Activated CD4-positive, alpha-beta T cell treated with anti-CD3 and anti-CD28 coated beads, Interleukin-2, amount 10 ng/mL, durations not matched to agents 7 days and 5 days (primary cell): ENCODE data around the gene PTPN4. TPM values are rescaled to one million over a fixed set of nuclear protein-coding genes. Genes with fewer than 3 reads are reported as not detected.
"Not testable (repeated sequence)": the region's sequence is repeated elsewhere in the genome, so short reads cannot be mapped to it uniquely, and the experiment has no call there.

Experiments
- CTCF ChIA-PET: fragments of 350-600 bp; sonication (Branson Sonifier 250); formaldehyde crosslinking; loops from one replicate; lab custom pipeline; 2021; ENCODE audit warnings: antibody characterized with exemption; lab: Charles Lee
- POLR2A ChIA-PET: fragments of 350-600 bp; sonication (Branson Sonifier 250); formaldehyde crosslinking; loops from one replicate; lab custom pipeline; 2021; ENCODE audit warnings: antibody characterized with exemption; lab: Charles Lee
- DNase-seq: peaks from one replicate; pipeline ENCODE4 v3.0.0-alpha.2; 2020
- H3K27ac Mint-ChIP-seq: one replicate; pipeline ENCODE4 v1.8.0; 2021; ENCODE audit warnings: mild to moderate bottlenecking, moderate library complexity, mixed read lengths
- H3K27me3 Mint-ChIP-seq: one replicate; pipeline ENCODE4 v1.8.0; 2021; ENCODE audit warnings: mixed read lengths
- H3K36me3 Mint-ChIP-seq: one replicate; pipeline ENCODE4 v1.8.0; 2021; ENCODE audit warnings: low read depth, mixed read lengths
- H3K4me1 Mint-ChIP-seq: one replicate; pipeline ENCODE4 v1.8.0; 2021; ENCODE audit warnings: mixed read lengths
- H3K4me3 Mint-ChIP-seq: one replicate; pipeline ENCODE4 v1.8.0; 2021; ENCODE audit warnings: mild to moderate bottlenecking, moderate library complexity, mixed read lengths
- H3K9me3 Mint-ChIP-seq: one replicate; pipeline ENCODE4 v1.8.0; 2021; ENCODE audit warnings: mixed read lengths
- total RNA-seq, 2 experiments: library from RNA; stranded (reverse); gene quantifications; one replicate each; pipeline ENCODE4 v1.2.3, GENCODE V29; 2021

PTPN4 gene
- total RNA-seq, 2 experiments from 2014 or later, result 75.2 to 95.9 TPM

- ChIA-PET POLR2A (no interaction called here), CTCF (interaction anchor here (1.7 kb wide), 1 partner anchor 11 kb away, joined by 3 read pairs; no protein-coding TSS in a partner anchor)
- Mint-ChIP-seq H3K36me3 (no peaks in the 10 kb centered on the region), H3K4me3 (no peak overlapping the region), H3K27me3 (peaks cover 2% of the 10 kb centered on the region), H3K4me1 (peaks cover 19% of the 10 kb centered on the region), H3K9me3 (peaks cover 3% of the 10 kb centered on the region), H3K27ac (no peak overlapping the region)
- no peak for DNase-seq
Observed at GRCh38 chr2:120007851-120008250, 248.1 kb downstream of the PTPN4 start.

GRCh38 chr2:120012363-120012762 lies 252.6 kb downstream of the PTPN4 start:
- Mint-ChIP-seq H3K27me3 (peaks cover 11% of the 10 kb centered on the region), H3K9me3 (no peaks in the 10 kb centered on the region), H3K27ac (no peak overlapping the region), H3K4me3 (peak overlapping the region; percentile 67), H3K36me3 (no peaks in the 10 kb centered on the region), H3K4me1 (peaks cover 22% of the 10 kb centered on the region)
- no peak for DNase-seq
- ChIA-PET POLR2A (interaction anchor here (1.0 kb wide), 1 partner anchor 149 kb away, joined by 4 read pairs; no protein-coding TSS in a partner anchor), CTCF (interaction anchor here (0.7 to 1.3 kb wide), 4 partner anchors 17 to 309 kb away, joined by 3 to 7 read pairs (median 4); no protein-coding TSS in a partner anchor)

GRCh38 chr2:120012771-120013596 lies 253.3 kb downstream of the PTPN4 start, which contains the start of gene EPB41L5:
Gene EPB41L5, plus strand, starts transcription at chr2:120013077. Its CDS starts 6,008 bp downstream, at chr2:120019085.
- peak within 1 kb of the TSS; percentile 74 for H3K4me3 Mint-ChIP-seq
- H3K27me3 Mint-ChIP-seq, result peaks cover 11% of the 10 kb centered on the region
- H3K9me3 Mint-ChIP-seq, result no peaks in the 10 kb centered on the region
- DNase-seq, result peak; percentile 88
- ChIA-PET POLR2A (interaction anchor here (1.0 kb wide), 1 partner anchor 150 kb away, joined by 4 read pairs; no protein-coding TSS in a partner anchor), CTCF (interaction anchor here (0.7 to 1.0 kb wide), 2 partner anchors 156 to 310 kb away, joined by 3 to 4 read pairs; no protein-coding TSS in a partner anchor)
- no peaks in the 10 kb centered on the region for H3K36me3 Mint-ChIP-seq
- H3K27ac Mint-ChIP-seq, result peak within 1 kb of the TSS; percentile 50
- peaks cover 22% of the 10 kb centered on the region for H3K4me1 Mint-ChIP-seq

- Mint-ChIP-seq H3K4me3 (peak overlapping the region; percentile 74), H3K27me3 (peaks cover 11% of the 10 kb centered on the region), H3K36me3 (no peaks in the 10 kb centered on the region), H3K9me3 (no peaks in the 10 kb centered on the region), H3K27ac (peak overlapping the region; percentile 50), H3K4me1 (peaks cover 21% of the 10 kb centered on the region)
- DNase-seq, result no peak
- ChIA-PET CTCF (no interaction called here), POLR2A (no interaction called here)
Observed at GRCh38 chr2:120013597-120014223, 254.0 kb downstream of the PTPN4 start.

- CTCF ChIA-PET, result no interaction called here
- no peak overlapping the region for H3K27ac Mint-ChIP-seq
Observed at GRCh38 chr2:120014226-120014980, 254.7 kb downstream of the PTPN4 start.

GRCh38 chr2:120016800-120017199 lies 257.1 kb downstream of the PTPN4 start:
- POLR2A ChIA-PET, result no interaction called here
- Mint-ChIP-seq H3K27ac (no peak overlapping the region), H3K4me3 (no peak overlapping the region), H3K9me3 (no peaks in the 10 kb centered on the region), H3K27me3 (peaks cover 9% of the 10 kb centered on the region), H3K36me3 (no peaks in the 10 kb centered on the region), H3K4me1 (peaks cover 21% of the 10 kb centered on the region)
- no peak for DNase-seq
- CTCF ChIA-PET, result interaction anchor here (1.0 kb wide), 1 partner anchor 13 kb away, joined by 3 read pairs; no protein-coding TSS in a partner anchor

More at GRCh38 chr2:120014226-120014980, 254.7 kb downstream of the PTPN4 start:
- POLR2A ChIA-PET, result no interaction called here
- Mint-ChIP-seq H3K36me3 (no peaks in the 10 kb centered on the region), H3K4me3 (peak overlapping the region; percentile 74), H3K9me3 (no peaks in the 10 kb centered on the region), H3K27me3 (peaks cover 11% of the 10 kb centered on the region), H3K4me1 (peaks cover 21% of the 10 kb centered on the region)
- DNase-seq, result no peak

GRCh38 chr2:120017201-120017600 lies 257.5 kb downstream of the PTPN4 start:
- DNase-seq, result no peak
- H3K4me3 Mint-ChIP-seq, result no peak overlapping the region
- H3K27me3 Mint-ChIP-seq, result peaks cover 9% of the 10 kb centered on the region
- ChIA-PET POLR2A (no interaction called here), CTCF (interaction anchor here (0.6 to 1.0 kb wide), 3 partner anchors 14 to 1789 kb away, joined by 3 to 4 read pairs (median 3); no protein-coding TSS in a partner anchor)
- no peaks in the 10 kb centered on the region for H3K9me3 Mint-ChIP-seq
- no peak overlapping the region for H3K27ac Mint-ChIP-seq
- peaks cover 19% of the 10 kb centered on the region for H3K4me1 Mint-ChIP-seq
- no peaks in the 10 kb centered on the region for H3K36me3 Mint-ChIP-seq

GRCh38 chr2:120018549-120018948 lies 258.8 kb downstream of the PTPN4 start:
- H3K27me3 Mint-ChIP-seq, result peaks cover 9% of the 10 kb centered on the region
- H3K9me3 Mint-ChIP-seq, result peaks cover 8% of the 10 kb centered on the region
- POLR2A ChIA-PET, result no interaction called here
- CTCF ChIA-PET, result interaction anchor here (1.3 kb wide), 2 partner anchors 9 to 10 kb away, joined by 3 read pairs; no protein-coding TSS in a partner anchor
- no peak overlapping the region for H3K27ac Mint-ChIP-seq
- peaks cover 12% of the 10 kb centered on the region for H3K4me1 Mint-ChIP-seq
- no peaks in the 10 kb centered on the region for H3K36me3 Mint-ChIP-seq
- DNase-seq, result no peak
- no peak overlapping the region for H3K4me3 Mint-ChIP-seq

GRCh38 chr2:120020554-120020953 lies 260.8 kb downstream of the PTPN4 start:
- H3K4me1 Mint-ChIP-seq, result no peaks in the 10 kb centered on the region
- H3K27ac Mint-ChIP-seq, result no peak overlapping the region
- H3K4me3 Mint-ChIP-seq, result no peak overlapping the region
- POLR2A ChIA-PET, result no interaction called here
- no peak for DNase-seq
- H3K36me3 Mint-ChIP-seq, result no peaks in the 10 kb centered on the region
- no peaks in the 10 kb centered on the region for H3K27me3 Mint-ChIP-seq
- H3K9me3 Mint-ChIP-seq, result peaks cover 17% of the 10 kb centered on the region
- CTCF ChIA-PET, result no interaction called here

GRCh38 chr2:120022505-120022904 lies 262.8 kb downstream of the PTPN4 start:
- DNase-seq, H3K36me3 Mint-ChIP-seq, H3K4me1 Mint-ChIP-seq, H3K27me3 Mint-ChIP-seq, POLR2A ChIA-PET, H3K4me3 Mint-ChIP-seq, H3K27ac Mint-ChIP-seq: not testable (repeated sequence)
- CTCF ChIA-PET, result interaction anchor here (0.6 kb wide), 1 partner anchor 43 kb away, joined by 3 read pairs; no protein-coding TSS in a partner anchor
- H3K9me3 Mint-ChIP-seq, result peaks cover 20% of the 10 kb centered on the region

GRCh38 chr2:120026890-120027289 lies 267.2 kb downstream of the PTPN4 start:
- H3K9me3 Mint-ChIP-seq, result peaks cover 20% of the 10 kb centered on the region
- no peaks in the 10 kb centered on the region for H3K36me3 Mint-ChIP-seq
- CTCF ChIA-PET, result interaction anchor here (1.5 kb wide), 1 partner anchor 8 kb away, joined by 3 read pairs; no protein-coding TSS in a partner anchor
- no peaks in the 10 kb centered on the region for H3K4me1 Mint-ChIP-seq
- H3K27me3 Mint-ChIP-seq, result no peaks in the 10 kb centered on the region
- POLR2A ChIA-PET, result no interaction called here
- H3K27ac Mint-ChIP-seq, result no peak overlapping the region
- DNase-seq, result no peak
- no peak overlapping the region for H3K4me3 Mint-ChIP-seq

- DNase-seq, result no peak
- no peaks in the 10 kb centered on the region for H3K27me3 Mint-ChIP-seq
- CTCF ChIA-PET, result interaction anchor here (1.3 kb wide), 1 partner anchor 17 kb away, joined by 3 read pairs; no protein-coding TSS in a partner anchor
- H3K4me1 Mint-ChIP-seq, result no peaks in the 10 kb centered on the region
- no peak overlapping the region for H3K27ac Mint-ChIP-seq
- H3K4me3 Mint-ChIP-seq, result no peak overlapping the region
- H3K36me3 Mint-ChIP-seq, result no peaks in the 10 kb centered on the region
- POLR2A ChIA-PET, result no interaction called here
- H3K9me3 Mint-ChIP-seq, result peaks cover 11% of the 10 kb centered on the region
Observed at GRCh38 chr2:120028795-120029194, 269.1 kb downstream of the PTPN4 start.
